HepG2 (cell line): Measurements from ENCODE around the gene SV2A.

Experiments
- HIC2 ChIP-seq: sonication (generic); formaldehyde crosslinking; IDR thresholded peaks from 2 replicates; pipeline ENCODE4 v1.9.0; 2022; ENCODE audit warnings: low read depth, missing genetic modification reagents
- SMARCC2 ChIP-seq: fragments of 450-650 bp; IDR thresholded peaks from 2 replicates; pipeline ENCODE4 v1.6.1; 2017; ENCODE audit warnings: antibody characterized with exemption, mild to moderate bottlenecking
- SRY ChIP-seq: sonication (generic); formaldehyde crosslinking; IDR thresholded peaks from 2 replicates; pipeline ENCODE4 v1.8.0; 2022; ENCODE audit warnings: mild to moderate bottlenecking, missing genetic modification reagents
- ZNF546 ChIP-seq: sonication (generic); formaldehyde crosslinking; conservative IDR thresholded peaks from 2 replicates; pipeline ENCODE4 v1.8.1; 2023; ENCODE audit warnings: mild to moderate bottlenecking, missing genetic modification reagents
- TF ChIP-seq, protein P1 (sequence below): sonication (generic); formaldehyde crosslinking; IDR thresholded peaks from 2 replicates; pipeline ENCODE4 v1.5.0; 2020; ENCODE audit warnings: mild to moderate bottlenecking, missing genetic modification reagents, moderate library complexity
- TF ChIP-seq, protein P2 (sequence below): sonication (generic); formaldehyde crosslinking; IDR thresholded peaks from 2 replicates; pipeline ENCODE4 v1.8.1; 2023; ENCODE audit warnings: missing genetic modification reagents, inconsistent platforms, borderline replicate concordance
- TF ChIP-seq, protein P3 (sequence below): sonication (generic); formaldehyde crosslinking; IDR thresholded peaks from 2 replicates; pipeline ENCODE4 v1.5.0; 2020; ENCODE audit warnings: missing genetic modification reagents

- TF ChIP-seq, protein P1, sequence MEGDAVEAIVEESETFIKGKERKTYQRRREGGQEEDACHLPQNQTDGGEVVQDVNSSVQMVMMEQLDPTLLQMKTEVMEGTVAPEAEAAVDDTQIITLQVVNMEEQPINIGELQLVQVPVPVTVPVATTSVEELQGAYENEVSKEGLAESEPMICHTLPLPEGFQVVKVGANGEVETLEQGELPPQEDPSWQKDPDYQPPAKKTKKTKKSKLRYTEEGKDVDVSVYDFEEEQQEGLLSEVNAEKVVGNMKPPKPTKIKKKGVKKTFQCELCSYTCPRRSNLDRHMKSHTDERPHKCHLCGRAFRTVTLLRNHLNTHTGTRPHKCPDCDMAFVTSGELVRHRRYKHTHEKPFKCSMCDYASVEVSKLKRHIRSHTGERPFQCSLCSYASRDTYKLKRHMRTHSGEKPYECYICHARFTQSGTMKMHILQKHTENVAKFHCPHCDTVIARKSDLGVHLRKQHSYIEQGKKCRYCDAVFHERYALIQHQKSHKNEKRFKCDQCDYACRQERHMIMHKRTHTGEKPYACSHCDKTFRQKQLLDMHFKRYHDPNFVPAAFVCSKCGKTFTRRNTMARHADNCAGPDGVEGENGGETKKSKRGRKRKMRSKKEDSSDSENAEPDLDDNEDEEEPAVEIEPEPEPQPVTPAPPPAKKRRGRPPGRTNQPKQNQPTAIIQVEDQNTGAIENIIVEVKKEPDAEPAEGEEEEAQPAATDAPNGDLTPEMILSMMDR (CRISPR knock-in tag), result no peak
- TF ChIP-seq, protein P2, sequence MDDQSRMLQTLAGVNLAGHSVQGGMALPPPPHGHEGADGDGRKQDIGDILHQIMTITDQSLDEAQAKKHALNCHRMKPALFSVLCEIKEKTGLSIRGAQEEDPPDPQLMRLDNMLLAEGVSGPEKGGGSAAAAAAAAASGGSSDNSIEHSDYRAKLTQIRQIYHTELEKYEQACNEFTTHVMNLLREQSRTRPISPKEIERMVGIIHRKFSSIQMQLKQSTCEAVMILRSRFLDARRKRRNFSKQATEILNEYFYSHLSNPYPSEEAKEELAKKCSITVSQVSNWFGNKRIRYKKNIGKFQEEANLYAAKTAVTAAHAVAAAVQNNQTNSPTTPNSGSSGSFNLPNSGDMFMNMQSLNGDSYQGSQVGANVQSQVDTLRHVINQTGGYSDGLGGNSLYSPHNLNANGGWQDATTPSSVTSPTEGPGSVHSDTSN (CRISPR knock-in tag), result no peak
- no peak for TF ChIP-seq SRY
- no peak for TF ChIP-seq ZNF546
- TF ChIP-seq, protein P3, sequence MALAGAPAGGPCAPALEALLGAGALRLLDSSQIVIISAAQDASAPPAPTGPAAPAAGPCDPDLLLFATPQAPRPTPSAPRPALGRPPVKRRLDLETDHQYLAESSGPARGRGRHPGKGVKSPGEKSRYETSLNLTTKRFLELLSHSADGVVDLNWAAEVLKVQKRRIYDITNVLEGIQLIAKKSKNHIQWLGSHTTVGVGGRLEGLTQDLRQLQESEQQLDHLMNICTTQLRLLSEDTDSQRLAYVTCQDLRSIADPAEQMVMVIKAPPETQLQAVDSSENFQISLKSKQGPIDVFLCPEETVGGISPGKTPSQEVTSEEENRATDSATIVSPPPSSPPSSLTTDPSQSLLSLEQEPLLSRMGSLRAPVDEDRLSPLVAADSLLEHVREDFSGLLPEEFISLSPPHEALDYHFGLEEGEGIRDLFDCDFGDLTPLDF (CRISPR knock-in tag), result no peak
- TF ChIP-seq SMARCC2, result no peak
- no peak for TF ChIP-seq HIC2 (CRISPR knock-in tag)
Measured at GRCh38 chr1:149942885-149943284, 25.2 kb upstream of the SV2A start.
